GM18507 (cell line): ENCODE measurements around the gene TMEM156.

ENCODE experiments used
- DNase-seq: peaks from one replicate; pipeline ENCODE4 v3.0.0; 2011; ENCODE audit warnings: low read depth; ENCODE audit not compliant: insufficient read length; ENCODE audit errors: extremely low spot score
- FAIRE-seq: peaks from 2 replicates; lab custom pipeline; 2011; peaks lifted over from hg19 to GRCh38; lab: Jason Lieb, UNC

The TMEM156 gene

GRCh38 chr4:38940476-38940875, 91.7 kb downstream of the TMEM156 start:
- FAIRE-seq (peak; percentile 56), DNase-seq (no peak)

GRCh38 chr4:38939165-38939564, 93.0 kb downstream of the TMEM156 start:
- FAIRE-seq (peak; percentile 87), DNase-seq (peak; percentile 38)

- FAIRE-seq = no peak
- DNase-seq = no peak
Measured at GRCh38 chr4:38935391-38936073, 96.7 kb downstream of the TMEM156 start.

- FAIRE-seq = no peak
- DNase-seq = no peak
Measured at GRCh38 chr4:38931125-38931524, 101.1 kb downstream of the TMEM156 start.

GRCh38 chr4:38930707-38931106, 101.5 kb downstream of the TMEM156 start:
- no peak for DNase-seq
- no peak for FAIRE-seq

- FAIRE-seq = peak; percentile 33
- no peak for DNase-seq
Measured at GRCh38 chr4:38930204-38930603, 102.0 kb downstream of the TMEM156 start.

GRCh38 chr4:38928974-38929373, 103.2 kb downstream of the TMEM156 start:
- DNase-seq (no peak), FAIRE-seq (no peak)

GRCh38 chr4:38928568-38928967, 103.6 kb downstream of the TMEM156 start:
- FAIRE-seq (no peak), DNase-seq (no peak)

- DNase-seq (no peak), FAIRE-seq (no peak)
Measured at GRCh38 chr4:38926896-38927295, 105.3 kb downstream of the TMEM156 start.

GRCh38 chr4:38925492-38926413, 106.5 kb downstream of the TMEM156 start:
- FAIRE-seq (no peak), DNase-seq (no peak)

GRCh38 chr4:38924353-38924752, 107.9 kb downstream of the TMEM156 start:
- DNase-seq = no peak
- no peak for FAIRE-seq

- DNase-seq = no peak
- FAIRE-seq = peak; percentile 39
Measured at GRCh38 chr4:38923746-38924145, 108.5 kb downstream of the TMEM156 start.

GRCh38 chr4:38921151-38921550, 111.1 kb downstream of the TMEM156 start:
- no peak for DNase-seq
- no peak for FAIRE-seq

- DNase-seq = no peak
- no peak for FAIRE-seq
Measured at GRCh38 chr4:38920677-38921076, 111.5 kb downstream of the TMEM156 start.

GRCh38 chr4:38920186-38920585, 112.0 kb downstream of the TMEM156 start:
- DNase-seq (no peak), FAIRE-seq (no peak)

GRCh38 chr4:38919494-38919893, 112.7 kb downstream of the TMEM156 start:
- no peak for FAIRE-seq
- no peak for DNase-seq

GRCh38 chr4:38917481-38918025, 114.7 kb downstream of the TMEM156 start:
- FAIRE-seq = no peak
- DNase-seq = no peak
